Measurements from ENCODE around the gene UNC13A.

Gene UNC13A

GRCh38 chr19:17703824-17704463 lies 15.8 kb upstream of the UNC13A start:
- DNase-seq, result no peak

- no peak for DNase-seq
These were observed 7.0 kb upstream of the UNC13A start for GRCh38 chr19:17695198-17695597.

- no peak for DNase-seq
These were observed 4.4 kb upstream of the UNC13A start for GRCh38 chr19:17692566-17692965.

GRCh38 chr19:17688853-17689595 lies 870 bp upstream of the UNC13A start:
- no peak for DNase-seq

GRCh38 chr19:17687141-17687856 lies 855 bp downstream of the UNC13A start:
- no peak for DNase-seq

GRCh38 chr19:17686592-17687024 lies 1.5 kb downstream of the UNC13A start:
- peak; percentile 25 for DNase-seq

GRCh38 chr19:17686023-17686521 lies 2.1 kb downstream of the UNC13A start:
- DNase-seq, result no peak

- DNase-seq, result no peak
These were observed 2.6 kb downstream of the UNC13A start for GRCh38 chr19:17685451-17686022.

- DNase-seq, result no peak
These were observed 3.9 kb downstream of the UNC13A start for GRCh38 chr19:17684256-17684655.

GRCh38 chr19:17683078-17683477 lies 5.1 kb downstream of the UNC13A start:
- DNase-seq, result no peak

GRCh38 chr19:17682273-17682672 lies 5.9 kb downstream of the UNC13A start:
- no peak for DNase-seq

GRCh38 chr19:17681505-17682125 lies 6.5 kb downstream of the UNC13A start:
- DNase-seq, result no peak

GRCh38 chr19:17680230-17680722 lies 7.9 kb downstream of the UNC13A start:
- peak; percentile 24 for DNase-seq

GRCh38 chr19:17679526-17680229 lies 8.5 kb downstream of the UNC13A start:
- DNase-seq, result no peak

GRCh38 chr19:17678836-17679235 lies 9.3 kb downstream of the UNC13A start:
- DNase-seq, result no peak

- DNase-seq, result no peak
These were observed 11.2 kb downstream of the UNC13A start for GRCh38 chr19:17677002-17677401.

- no peak for DNase-seq
These were observed 11.9 kb downstream of the UNC13A start for GRCh38 chr19:17676295-17676694.

- no peak for DNase-seq
These were observed 14.0 kb downstream of the UNC13A start for GRCh38 chr19:17673937-17674799.

GRCh38 chr19:17671906-17672305 lies 16.2 kb downstream of the UNC13A start:
- peak; percentile 11 for DNase-seq

- DNase-seq, result no peak
These were observed 18.7 kb downstream of the UNC13A start for GRCh38 chr19:17669419-17669818.

GRCh38 chr19:17665058-17665457 lies 23.1 kb downstream of the UNC13A start:
- DNase-seq, result no peak
